Measurements from ENCODE around the gene NOXA1. TPM values are rescaled to one million over a fixed set of nuclear protein-coding genes. Genes with fewer than 3 reads are reported as not detected.

The NOXA1 gene
- total RNA-seq, 1 donor from 2014 or later, result 1.0 TPM

- Mint-ChIP-seq H3K4me1 (ENCODE audit: unreplicated experiment) (no peaks in the 10 kb centered on the region), H3K9me3 (ENCODE audit: unreplicated experiment) (no peaks in the 10 kb centered on the region), H3K36me3 (ENCODE audit: unreplicated experiment) (no peaks in the 10 kb centered on the region), H3K4me3 (ENCODE audit: unreplicated experiment) (no peak overlapping the region), H3K27ac (ENCODE audit: unreplicated experiment) (no peak overlapping the region), H3K27me3 (ENCODE audit: unreplicated experiment) (no peaks in the 10 kb centered on the region)
- no peak for TF ChIP-seq CTCF (IDR thresholded peaks at IDR 0.05)
- no peak for DNase-seq (ENCODE audit: extremely low spot score, unreplicated experiment)
Measured at GRCh38 chr9:137432687-137433348, 9.6 kb downstream of the NOXA1 start.

- no peaks in the 10 kb centered on the region for H3K9me3 Mint-ChIP-seq (ENCODE audit: unreplicated experiment)
- no peaks in the 10 kb centered on the region for H3K36me3 Mint-ChIP-seq (ENCODE audit: unreplicated experiment)
- no peak overlapping the region for H3K27ac Mint-ChIP-seq (ENCODE audit: unreplicated experiment)
- DNase-seq (ENCODE audit: extremely low spot score, unreplicated experiment), result no peak
- H3K4me3 Mint-ChIP-seq (ENCODE audit: unreplicated experiment), result no peak overlapping the region
- no peak for TF ChIP-seq CTCF (IDR thresholded peaks at IDR 0.05)
- no peaks in the 10 kb centered on the region for H3K4me1 Mint-ChIP-seq (ENCODE audit: unreplicated experiment)
- H3K27me3 Mint-ChIP-seq (ENCODE audit: unreplicated experiment), result no peaks in the 10 kb centered on the region
Measured at GRCh38 chr9:137433349-137433915, 10.2 kb downstream of the NOXA1 start.

GRCh38 chr9:137433916-137434431, 10.8 kb downstream of the NOXA1 start:
- no peak overlapping the region for H3K4me3 Mint-ChIP-seq (ENCODE audit: unreplicated experiment)
- H3K9me3 Mint-ChIP-seq (ENCODE audit: unreplicated experiment), result no peaks in the 10 kb centered on the region

GRCh38 chr9:137434498-137435380, 11.5 kb downstream of the NOXA1 start:
- Mint-ChIP-seq H3K9me3 (ENCODE audit: unreplicated experiment) (no peaks in the 10 kb centered on the region), H3K27ac (ENCODE audit: unreplicated experiment) (no peak overlapping the region), H3K4me3 (ENCODE audit: unreplicated experiment) (no peak overlapping the region), H3K27me3 (ENCODE audit: unreplicated experiment) (no peaks in the 10 kb centered on the region), H3K4me1 (ENCODE audit: unreplicated experiment) (peaks cover 2% of the 10 kb centered on the region), H3K36me3 (ENCODE audit: unreplicated experiment) (no peaks in the 10 kb centered on the region)
- no peak for TF ChIP-seq CTCF (IDR thresholded peaks at IDR 0.05)
- DNase-seq (ENCODE audit: extremely low spot score, unreplicated experiment), result no peak

More at GRCh38 chr9:137433916-137434431, 10.8 kb downstream of the NOXA1 start:
- Mint-ChIP-seq H3K36me3 (ENCODE audit: unreplicated experiment) (no peaks in the 10 kb centered on the region), H3K27ac (ENCODE audit: unreplicated experiment) (no peak overlapping the region), H3K27me3 (ENCODE audit: unreplicated experiment) (no peaks in the 10 kb centered on the region), H3K4me1 (ENCODE audit: unreplicated experiment) (no peaks in the 10 kb centered on the region)
- no peak for DNase-seq (ENCODE audit: extremely low spot score, unreplicated experiment)
- TF ChIP-seq CTCF (IDR thresholded peaks at IDR 0.05), result no peak

Measured in osteocyte (in vitro differentiated cells).